ENCODE measurements around the gene ROS1.

The ROS1 gene

DNA sequence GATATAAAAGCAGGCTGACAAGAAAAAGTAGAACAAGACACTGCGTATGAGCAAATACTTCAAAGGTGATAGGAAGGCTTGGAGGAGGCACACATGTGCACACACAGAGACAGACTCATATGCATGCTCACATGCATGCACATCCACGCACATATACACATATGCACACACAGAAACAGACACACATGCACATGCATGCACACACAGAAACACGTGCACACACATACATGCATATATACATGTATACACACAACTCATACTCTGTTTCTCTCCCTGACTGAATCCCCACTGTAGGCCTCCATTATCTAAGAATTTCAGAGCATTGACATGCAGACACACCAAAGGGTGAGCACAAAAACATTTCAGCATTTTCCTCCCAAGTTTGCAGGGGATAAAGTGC, 116.7 kb downstream of the ROS1 start:
- DNase-seq (ENCODE audit: low read depth) = no peak

DNA sequence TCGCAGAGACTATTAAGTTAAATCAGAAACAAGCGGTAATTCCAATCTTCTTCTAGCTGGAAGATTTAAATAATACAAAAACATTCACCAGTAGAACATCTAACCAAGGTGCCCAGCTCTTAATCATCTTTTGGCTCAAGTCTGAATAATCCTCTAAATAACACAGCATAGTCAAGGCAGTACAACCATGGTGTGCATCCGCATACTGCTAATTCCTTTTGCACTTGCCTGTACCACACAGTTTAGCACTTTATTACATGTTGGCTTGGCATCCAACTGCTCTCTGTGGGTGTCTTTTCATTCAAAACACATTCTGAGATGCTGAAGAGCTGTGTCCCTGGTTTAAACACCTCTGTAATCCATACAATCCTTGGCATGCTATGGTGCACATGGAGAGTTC, 118.1 kb downstream of the ROS1 start:
- no peak for DNase-seq (ENCODE audit: low read depth)

DNA sequence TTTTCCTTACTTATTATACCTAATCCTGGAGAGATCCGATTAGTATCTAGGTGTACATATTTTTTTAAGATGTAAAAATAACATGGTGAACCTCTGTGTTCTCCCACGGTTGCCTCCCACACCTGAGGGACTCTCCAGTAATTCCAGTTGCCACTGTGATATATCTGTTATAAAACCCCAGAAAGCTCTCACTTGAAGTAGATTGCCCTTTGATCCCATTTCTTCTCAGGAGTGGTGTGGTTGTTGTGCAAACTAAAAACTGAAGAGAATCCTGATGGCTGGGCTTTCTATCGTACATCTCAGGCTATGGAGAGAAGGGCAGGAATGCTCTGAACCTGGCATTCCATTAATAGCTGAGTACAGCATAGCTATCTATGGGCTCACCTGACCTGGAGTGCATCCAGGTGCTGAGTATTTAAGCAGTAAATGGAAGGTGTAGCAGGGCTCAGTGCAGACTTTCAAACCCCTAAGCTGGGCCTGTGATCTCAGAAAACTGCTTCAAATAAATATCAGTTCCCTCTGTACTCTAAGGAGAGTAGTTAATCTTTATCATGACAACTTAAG, 119.4 kb downstream of the ROS1 start:
- no peak for DNase-seq (ENCODE audit: low read depth)

DNA sequence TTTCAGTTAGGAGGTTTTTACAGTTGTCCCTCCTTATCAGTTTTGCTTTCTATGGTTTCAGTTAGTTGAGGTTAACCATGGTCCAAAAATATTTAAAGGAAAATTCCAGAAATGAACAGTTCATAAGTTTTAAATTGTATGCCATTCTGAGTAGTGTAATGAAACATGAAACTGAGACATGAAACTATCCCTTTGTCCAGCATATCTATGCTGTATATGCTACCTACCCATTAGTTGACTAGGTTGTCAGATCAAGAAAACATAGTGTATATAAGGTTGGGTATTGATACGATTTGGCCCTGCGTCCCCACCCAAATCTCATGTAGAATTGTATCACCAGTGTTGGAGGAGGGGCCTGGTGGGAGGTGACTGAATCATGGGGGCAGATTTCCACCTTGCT, 121.3 kb downstream of the ROS1 start:
- no peak for DNase-seq (ENCODE audit: low read depth)

DNA sequence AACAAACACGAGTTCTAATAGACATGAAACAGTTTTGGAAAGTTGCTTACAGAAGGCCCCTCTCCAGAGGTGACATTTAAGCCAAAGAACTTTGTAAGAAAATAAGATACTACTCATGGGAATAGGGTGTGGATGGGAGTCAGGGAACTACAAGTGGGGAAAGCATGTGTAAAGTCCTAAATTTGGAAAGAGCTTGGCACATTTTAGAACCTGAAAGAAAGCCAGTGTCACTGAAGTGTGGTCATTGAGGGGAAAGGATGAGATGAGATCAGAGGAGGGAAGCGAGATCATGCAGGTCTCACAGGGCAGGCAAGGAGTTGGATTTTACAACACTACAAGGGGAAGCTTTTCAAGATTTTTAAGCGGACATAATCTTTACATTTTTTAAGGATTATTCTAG, 122.4 kb downstream of the ROS1 start:
- DNase-seq (ENCODE audit: low read depth) = no peak

DNA sequence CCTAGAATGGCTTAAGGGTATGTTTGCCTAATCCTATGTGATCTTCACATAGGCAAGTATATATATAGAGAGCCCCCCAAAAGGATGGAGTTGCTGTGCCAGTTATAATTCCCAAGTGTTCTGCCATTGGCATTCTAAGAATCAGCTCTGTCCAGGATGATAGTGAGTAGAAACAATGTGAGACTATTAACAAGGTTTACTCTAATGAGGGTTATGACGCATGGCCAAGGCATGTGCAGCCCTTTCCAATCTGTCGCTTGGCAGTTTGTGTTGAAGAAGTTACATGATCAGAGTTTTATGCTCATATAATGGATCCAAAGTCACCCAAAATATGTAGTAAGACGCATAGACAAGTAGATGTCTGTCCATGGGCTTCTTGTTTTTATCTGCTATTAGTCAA, 126.8 kb downstream of the ROS1 start:
- DNase-seq (ENCODE audit: low read depth) = no peak

DNA sequence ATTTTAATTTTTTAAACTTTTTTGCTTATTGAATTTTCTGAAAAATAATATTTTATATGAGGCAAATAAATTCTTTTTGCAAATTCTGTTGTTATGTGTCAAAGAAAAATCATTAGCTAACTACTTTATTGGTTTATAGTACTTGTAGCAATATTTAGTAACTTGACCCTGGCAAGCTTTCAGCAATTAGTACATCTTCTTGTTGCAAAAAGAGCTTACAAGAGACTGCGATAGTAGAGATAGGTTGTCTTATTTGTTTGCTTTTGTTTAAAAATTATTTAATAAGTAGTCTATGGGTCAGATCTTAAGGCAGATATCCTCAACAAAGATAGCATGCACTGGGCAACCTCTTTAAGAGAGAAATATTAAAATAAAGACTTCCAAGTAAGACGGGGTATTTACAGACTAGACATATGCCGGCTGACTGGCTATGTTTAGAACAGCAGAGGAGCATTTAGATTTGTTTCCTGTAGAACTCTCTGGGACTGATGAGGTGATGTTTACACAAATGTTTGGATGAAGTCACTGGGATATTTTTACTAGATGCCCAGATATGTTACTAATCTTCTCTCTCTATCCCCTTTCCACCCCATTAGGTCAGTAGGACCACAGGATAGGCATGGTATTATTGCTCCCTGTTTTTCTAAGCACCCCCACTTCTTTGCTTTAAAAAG, 135.4 kb downstream of the ROS1 start:
- DNase-seq (ENCODE audit: low read depth) = no peak

DNA sequence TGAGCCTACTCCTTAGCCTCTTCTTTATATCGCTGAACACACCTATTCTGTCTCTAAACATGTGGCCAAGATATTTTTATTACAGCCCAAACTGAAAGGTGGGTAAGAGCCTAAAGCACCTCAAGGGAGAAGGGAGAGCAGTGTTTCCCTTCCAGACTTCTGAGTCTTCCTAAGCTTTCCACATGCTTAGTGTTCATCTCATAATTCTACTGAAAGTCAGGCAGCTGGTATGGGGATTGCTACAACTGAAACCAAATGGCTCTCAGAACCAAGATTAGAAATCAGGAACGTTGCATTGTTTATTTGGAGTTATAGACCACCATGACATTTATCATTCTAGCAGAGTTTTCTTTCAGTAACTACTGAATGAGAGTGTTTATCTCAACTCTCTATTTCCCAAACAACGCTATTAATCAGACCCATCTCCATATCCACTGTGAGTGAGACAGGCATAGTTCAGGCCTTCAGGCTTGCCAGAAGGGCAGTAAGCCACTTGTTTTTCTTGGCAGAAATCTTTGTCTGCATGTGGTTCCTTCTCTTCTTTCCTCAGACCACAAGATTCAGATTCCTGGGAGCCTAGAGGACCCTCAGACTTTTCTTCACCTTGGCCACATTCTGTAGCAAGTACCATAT, 137.5 kb downstream of the ROS1 start:
- no peak for DNase-seq (ENCODE audit: low read depth)

DNA sequence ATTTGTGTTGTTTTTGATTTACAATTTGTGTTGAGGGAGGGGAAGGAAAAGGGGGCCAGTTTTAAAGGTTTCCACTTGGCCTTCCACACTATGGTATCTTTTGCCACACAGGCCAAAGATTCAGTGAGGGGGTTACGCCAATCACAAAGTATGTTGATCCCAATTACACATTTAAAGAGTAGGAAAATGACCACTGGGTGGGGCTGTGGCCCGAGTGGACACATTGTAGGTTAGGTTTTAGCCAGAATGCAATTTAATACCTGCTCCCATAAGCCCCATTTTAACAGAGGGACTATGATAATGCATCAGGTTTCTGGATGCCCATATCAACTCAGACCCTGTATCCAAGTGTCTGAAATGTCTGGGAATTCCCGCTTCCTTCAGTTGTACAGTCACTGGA, 144.8 kb downstream of the ROS1 start:
- DNase-seq (ENCODE audit: low read depth) = no peak

DNA sequence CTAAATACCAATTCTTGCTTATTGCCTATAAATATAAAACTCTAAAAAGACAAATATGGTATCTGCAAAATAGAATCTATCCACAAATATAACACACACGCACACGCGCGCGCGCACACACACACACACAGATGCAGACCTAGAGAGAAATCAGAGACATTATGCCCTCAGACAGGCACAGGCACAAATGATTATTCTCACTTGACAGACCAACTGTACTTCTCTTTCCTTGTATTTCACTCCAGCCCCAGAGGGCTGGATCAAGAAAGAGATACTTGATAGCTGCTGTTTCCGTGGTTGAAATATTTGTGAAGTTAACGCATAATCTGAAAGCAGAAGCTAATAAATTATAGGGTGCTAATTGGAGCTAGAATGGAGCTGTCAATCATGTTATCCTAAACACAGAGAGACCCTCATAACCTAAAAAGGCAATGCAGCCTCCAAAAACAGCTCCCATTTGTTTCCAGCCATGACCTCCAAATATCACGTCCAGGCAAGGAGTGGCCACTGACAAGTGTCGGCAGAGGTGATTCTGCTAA, 148.9 kb downstream of the ROS1 start:
- DNase-seq (ENCODE audit: low read depth) = no peak

DNA sequence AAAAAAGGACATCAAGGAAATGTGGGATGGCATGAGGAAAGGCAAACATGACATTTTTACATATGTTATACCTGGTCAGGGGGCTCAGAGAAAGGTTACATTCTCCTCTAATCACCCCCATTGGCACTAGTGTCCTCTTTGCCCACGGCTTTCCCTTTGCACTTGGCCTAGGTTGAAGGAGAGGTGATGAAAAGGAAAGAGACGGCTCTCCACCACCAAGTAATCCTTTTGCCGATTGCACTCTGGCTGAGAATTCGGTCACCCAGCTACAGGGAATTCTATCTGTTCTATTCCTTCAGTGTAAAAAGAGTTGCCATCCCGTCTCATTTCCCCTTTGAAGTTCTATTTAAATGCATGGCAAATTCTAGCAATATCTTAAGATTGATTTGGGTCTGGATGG, 150.0 kb downstream of the ROS1 start:
- DNase-seq (ENCODE audit: low read depth) = no peak

DNA sequence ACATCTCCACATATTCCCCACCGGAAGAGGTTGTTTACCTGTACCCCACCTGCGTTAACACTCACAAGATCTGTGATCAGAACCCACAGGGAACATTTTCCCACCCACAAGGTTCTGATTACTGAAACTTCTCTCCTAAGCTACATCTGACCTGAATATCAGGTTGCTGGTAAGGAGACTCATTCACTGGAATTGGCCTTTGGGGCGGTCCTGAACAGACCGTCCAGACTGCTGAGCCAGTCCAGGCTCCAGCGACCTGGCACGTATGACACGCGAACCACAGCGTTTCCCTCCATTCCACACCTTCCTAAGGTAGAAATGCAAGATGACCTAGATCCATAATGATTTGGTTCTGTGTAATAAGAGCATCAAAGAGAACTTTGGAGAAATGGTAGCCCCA, 150.5 kb downstream of the ROS1 start:
- no peak for DNase-seq (ENCODE audit: low read depth)

DNA sequence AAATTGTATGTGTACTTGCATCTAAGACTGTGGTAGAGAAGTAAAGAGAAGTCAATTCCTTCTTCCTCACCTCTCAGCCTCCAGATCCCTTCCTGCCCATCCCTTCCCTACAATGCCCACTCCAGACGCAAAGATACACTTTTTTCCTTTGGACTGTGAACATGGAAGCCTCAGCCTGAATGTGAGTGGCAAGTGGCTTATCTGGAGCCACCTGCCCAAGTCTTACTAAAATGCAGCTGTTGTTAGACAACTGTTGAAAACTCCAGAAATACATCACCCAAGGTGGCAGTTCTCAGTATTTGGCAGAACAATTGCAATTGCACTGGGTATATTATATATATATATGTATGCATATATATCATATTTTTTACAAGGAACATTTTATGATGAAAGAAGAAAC, 152.9 kb downstream of the ROS1 start:
- DNase-seq (ENCODE audit: low read depth) = no peak

DNA sequence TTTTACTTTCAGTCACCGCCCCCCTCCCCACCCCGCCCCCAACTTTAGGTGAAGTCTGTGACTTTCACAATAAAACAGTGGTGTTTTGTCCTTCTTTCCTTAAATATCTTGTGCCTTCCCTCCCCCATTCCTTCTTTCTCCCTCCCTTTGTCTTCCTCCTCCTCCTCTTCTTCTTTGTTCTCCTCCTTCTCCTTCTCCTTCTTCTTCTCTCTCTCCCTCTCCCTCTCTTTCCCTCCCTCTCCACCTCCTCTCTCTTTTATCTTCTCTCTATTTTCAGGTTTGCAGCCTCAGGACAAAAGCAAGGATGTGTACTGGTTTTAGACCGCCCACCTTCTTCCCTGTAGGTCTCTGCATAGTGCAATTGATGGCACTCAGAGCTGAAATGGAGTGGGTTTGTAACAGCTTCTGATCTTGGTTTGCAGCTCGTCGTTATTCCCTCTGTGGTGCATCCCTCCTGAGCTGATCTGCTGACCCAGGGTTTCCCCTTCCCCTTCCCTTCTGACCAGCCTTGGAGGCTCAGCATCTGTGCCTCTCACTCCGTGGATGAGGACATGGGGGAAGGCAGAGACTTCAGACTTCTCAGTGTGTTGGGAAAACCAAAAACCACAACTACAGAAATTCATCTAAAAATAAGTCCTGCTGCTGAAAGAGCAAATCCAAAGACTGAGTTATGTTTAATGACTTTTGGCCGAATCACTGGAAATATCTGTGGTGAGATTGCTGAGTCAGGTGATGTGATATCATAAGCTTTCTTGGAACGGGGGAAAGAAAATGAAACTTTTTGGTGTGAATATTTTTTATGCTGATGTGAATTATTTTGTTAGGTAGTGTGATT, 153.5 kb downstream of the ROS1 start:
- DNase-seq (ENCODE audit: low read depth) = no peak

DNA sequence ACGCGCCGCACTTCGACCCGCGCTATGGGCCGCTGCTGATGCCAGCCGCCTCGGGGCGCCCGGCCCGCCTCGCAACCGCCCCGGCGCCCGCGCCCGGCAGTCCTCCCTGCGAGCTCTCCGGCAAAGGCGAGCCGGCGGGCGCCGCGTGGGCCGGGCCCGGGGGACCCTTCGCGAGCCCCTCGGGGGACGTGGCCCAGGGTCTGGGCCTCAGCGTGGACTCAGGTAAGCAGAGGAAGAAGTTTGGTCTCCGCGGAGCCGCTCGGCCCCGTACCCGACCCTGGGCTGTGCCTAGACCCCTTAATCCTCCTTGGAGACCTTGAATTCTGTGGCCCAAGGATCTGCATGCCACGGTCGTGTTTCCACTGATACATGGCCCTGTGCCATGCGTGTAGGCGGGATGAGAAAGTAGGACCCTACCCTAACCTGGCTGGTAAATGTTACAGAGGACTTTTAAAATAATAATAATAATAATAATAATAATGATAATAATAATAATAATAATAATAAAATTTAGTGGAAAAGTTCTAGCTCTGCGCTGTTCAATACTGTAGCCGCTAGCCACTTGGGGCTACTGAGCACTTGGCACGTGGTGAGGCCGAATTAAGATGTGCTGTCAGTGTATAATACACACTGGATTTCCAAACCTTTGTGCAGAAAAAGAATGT, 154.8 kb downstream of the ROS1 start:
- DNase-seq (ENCODE audit: low read depth) = no peak

DNA sequence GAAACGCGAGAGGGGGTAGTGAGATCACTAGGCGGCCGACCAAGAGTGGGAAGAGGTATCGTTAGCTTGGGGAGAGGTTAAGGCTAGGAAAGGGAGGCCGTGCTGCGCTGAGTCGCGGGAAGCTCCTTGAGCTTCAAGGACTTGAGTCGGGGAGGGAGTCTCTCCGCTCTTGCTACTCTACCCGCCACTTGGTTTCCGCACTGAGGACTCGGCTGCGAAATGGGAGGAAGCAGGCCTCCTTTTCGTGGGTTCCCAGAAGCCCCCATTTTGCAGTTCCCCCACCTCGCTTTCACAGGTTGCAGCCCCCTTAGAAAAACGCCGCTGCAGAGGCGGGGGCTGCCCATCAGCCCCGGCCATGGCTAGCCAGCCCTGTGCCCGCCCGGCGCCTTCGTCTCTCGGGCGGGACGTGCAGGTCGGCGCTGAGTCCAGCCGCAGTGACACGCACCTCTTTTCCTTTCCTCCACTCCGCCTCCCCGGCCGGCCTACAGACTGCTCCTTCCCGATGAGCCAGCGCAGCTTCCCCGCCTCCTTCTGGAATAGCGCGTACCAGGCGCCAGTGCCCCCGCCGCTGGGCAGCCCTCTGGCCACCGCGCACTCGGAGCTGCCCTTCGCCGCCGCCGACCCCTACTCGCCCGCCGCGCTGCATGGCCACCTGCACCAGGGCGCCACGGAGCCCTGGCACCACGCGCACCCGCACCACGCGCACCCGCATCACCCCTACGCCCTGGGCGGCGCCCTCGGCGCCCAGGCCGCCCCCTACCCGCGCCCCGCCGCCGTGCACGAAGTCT, 155.5 kb downstream of the ROS1 start:
- no peak for DNase-seq (ENCODE audit: low read depth)

DNA sequence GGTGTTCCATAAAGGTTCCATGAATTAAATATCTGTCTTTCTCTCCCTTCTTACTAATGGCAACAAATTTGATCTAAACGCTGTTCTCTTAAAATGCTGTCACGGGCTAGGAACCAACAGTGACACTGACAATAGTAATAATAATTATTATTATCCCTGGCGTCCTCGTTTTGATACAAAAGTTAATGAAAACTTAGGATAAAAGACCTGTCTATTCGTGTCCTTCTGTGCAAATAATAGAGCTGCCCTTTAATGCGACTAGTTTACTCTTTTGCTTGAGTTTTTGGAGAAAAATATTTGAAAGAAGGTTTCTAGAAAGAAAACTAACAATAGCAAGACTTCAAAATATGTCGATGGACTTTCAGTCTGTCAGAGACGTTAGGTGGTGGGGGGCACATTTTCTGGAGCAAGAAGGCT, 156.1 kb downstream of the ROS1 start:
- DNase-seq (ENCODE audit: low read depth) = no peak

DNA sequence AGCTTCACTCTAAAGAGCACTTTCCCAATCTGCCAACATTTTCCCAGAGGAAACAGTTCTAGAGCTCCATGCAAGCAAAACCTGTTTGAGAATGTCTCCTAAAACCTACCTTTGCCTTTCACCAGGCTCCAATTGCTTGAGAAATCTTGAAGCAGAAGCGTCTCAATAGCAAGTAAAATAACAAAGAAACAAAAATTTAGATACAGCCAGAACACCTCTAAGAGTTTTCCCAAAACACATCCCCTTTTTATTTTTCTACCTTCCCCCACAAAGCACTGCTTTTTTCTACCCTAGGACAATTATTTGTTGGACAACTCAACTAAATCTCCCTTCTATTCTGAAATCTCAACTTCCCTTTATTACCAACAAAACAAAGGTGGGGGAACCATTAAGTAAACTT, 156.8 kb downstream of the ROS1 start:
- no peak for DNase-seq (ENCODE audit: low read depth)

DNA sequence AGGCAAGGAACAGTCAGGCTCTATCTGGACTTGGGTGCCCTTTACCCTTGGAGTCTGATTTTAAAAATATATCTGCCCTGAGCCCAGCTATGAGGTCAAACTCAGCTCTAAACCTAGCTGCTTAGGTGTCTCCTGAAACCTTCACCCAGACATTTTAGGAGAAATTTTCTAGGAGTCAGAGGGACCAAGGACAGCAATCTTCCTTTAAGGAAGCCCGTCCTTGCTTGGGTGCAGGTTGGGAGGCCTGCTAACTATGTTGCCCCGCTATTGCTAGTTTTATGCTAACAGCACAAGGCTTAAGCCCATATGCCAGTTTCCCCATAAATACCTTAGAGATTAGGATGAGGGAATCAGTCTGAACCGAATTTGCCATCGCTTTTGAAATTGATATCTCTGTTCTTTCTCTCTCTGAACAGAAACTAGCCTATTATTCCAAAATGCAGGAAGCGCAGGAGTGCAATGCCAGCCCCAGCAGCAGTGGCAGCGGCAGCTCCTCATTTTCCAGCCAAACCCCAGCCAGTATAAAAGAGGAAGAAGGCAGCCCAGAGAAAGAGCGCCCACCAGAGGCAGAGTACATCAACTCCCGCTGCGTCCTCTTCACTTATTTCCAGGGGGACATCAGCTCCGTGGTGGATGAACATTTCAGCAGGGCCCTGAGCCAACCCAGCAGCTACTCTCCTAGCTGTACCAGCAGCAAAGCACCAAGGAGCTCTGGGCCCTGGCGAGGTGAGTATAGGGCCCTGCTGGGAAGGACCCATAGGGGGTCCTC, 157.8 kb downstream of the ROS1 start:
- no peak for DNase-seq (ENCODE audit: low read depth)

DNA sequence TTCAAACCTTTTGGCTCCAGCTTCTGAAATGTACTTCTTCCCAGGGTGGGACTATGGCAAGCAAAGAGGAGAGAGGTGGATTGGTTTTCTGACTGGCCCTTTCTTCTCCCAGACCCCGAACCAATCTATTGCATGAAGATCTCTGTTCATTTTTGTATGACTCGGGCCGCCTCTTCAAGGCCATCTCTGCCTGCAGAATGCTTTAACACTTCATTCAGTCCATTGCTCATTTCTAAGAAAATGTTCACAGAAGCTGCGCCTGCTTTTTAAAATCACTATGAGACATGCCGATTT, 158.7 kb downstream of the ROS1 start:
- no peak for DNase-seq (ENCODE audit: low read depth)

All from stimulated activated CD8-positive, alpha-beta memory T cell treated with anti-CD3 and anti-CD28 coated beads, Interleukin-7, amount 100 ng/mL, for 24 hours (primary cell).